VCaP (cell line): ENCODE measurements around the gene KCNS1.

Source experiments
- H3K27ac ChIP-seq: fragments of 450-650 bp; 2 replicates; pipeline ENCODE4 v1.5.1; 2017
- CTCF ChIP-seq: fragments of 450-650 bp; conservative IDR thresholded peaks from 2 replicates; pipeline ENCODE4 v1.5.1; 2017; ENCODE audit warnings: mild to moderate bottlenecking, moderate library complexity

Gene KCNS1

DNA sequence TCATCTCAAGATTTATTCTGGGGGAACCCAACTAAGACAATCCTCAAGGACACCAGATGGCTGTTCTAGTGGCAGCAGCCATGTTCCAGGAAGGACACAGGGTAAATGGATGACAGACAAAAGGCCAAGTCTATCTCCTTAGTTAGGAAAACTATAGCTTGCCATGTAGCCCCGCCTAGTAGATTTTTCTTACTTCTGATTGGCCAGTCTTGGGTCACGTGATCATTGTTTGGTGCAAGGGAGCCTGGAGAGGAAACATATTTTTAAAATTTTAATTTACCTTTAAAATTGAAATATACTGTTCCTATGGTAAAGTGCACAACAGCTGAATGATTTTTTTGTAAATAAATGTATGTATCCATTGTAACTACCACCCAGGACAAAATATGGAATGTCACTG is 4.4 kb upstream of the KCNS1 start:
- TF ChIP-seq CTCF, result no peak
- H3K27ac ChIP-seq, result no peak overlapping the region

DNA sequence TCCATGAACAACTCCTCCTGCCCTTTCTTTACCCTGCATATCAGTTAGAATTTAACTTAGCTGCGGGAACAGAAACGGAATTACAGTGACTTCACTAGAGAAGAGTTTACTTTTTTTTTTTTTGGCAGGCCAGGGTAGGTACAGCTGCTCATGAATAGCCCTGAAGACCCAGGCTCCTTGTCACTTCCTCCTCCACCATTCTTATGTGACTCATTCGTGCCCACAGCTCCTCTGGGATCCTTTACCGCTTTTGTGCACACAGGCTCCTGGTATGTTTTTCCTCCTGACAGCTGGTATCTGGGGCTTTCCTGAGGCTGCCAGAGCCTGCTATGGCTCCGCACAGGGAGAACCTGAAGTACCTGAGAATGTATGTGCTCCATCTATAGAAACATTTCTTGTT is 3.9 kb upstream of the KCNS1 start:
- no peak for TF ChIP-seq CTCF
- no peak overlapping the region for H3K27ac ChIP-seq

DNA sequence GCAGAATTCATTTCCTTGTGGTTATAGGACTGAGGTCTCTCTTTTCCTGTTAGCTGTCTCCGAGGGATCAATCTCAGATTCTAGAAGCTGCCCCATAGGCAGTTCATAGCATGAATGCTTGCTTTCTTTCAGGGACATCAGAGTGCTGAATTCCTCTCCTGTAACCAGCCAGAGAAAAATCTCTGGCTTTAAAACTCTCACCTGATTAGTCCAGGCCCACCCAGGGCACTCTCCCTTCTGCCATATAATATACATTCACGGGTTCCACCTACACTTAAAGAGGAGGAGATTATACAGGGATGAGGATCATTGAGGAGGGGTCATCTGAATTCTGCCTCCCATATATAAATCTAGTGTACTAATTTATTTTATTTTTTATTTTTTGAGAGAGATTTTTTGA is 2.1 kb upstream of the KCNS1 start:
- H3K27ac ChIP-seq, result no peak overlapping the region

GRCh38 chr20:45101333-45101850 is 465 bp upstream of the KCNS1 start:
- TF ChIP-seq CTCF, result no peak
- no peak overlapping the region for H3K27ac ChIP-seq

More for the DNA sequence above, 2.1 kb upstream of the KCNS1 start:
- TF ChIP-seq CTCF, result no peak

GRCh38 chr20:45098103-45098773 is 2.7 kb downstream of the KCNS1 start:
- no peak overlapping the region for H3K27ac ChIP-seq
- TF ChIP-seq CTCF, result no peak

DNA sequence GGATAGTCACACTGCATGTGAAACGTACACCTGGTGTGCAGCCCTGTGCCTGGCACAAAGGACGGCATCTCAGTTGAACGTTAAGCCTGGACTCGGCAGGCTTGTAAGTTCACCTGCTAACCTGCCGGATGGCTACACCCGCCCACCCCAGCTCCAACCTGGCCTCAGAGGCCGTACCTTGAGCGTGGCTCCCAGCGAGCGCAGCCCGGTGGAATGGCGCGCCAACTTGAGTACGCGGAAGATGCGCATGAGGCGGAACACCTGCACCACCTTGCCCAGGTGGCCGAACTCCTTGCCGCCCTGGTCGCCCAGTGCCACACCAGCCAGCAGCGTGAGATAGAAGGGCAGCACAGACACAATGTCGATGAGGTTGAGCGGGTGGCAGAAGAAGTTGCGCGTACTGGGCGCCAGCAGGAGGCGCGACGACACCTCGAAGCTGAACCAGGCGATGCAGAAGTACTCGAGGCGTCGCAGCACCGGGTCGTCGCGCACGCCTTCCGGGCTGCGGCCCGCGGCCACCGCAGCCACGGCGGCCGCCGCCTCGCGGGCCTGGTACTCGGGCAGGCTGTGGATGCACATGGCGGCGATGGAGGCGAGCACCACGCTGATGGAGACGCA is 3.3 kb downstream of the KCNS1 start:
- no peak for TF ChIP-seq CTCF
- no peak overlapping the region for H3K27ac ChIP-seq

DNA sequence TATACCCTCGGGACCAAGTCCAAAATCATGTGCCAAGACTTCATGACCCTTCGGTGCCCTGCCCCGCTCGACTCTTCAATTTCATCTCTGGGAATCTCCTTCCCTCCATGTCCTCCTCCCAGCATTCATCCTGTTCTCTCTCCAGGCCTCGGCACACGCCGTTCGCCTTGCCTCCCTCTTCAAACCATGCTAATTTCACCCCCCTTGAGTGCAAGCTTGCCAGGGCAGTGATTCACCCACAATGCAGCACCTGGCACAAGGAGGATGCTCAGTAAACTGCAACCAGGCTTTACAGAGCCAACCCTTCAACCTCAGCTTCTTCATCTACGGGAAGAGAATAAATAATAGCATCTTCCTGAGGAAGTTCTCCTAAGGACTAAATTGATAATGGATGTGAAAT is 4.1 kb downstream of the KCNS1 start:
- no peak for TF ChIP-seq CTCF
- H3K27ac ChIP-seq, result no peak overlapping the region; the same call in 1 of the 2 replicates
